Activated naive CD4-positive, alpha-beta T cell treated with Interleukin-2 at 50 U/mL for 16 hours (primary cell): ENCODE measurements around the gene NME9.

ENCODE experiments used
- DNase-seq: peaks from one replicate; pipeline ENCODE4 v3.0.0-alpha.2; 2020

NME9 gene

GRCh38 chr3:138361561-138361971 is 31.9 kb upstream of the NME9 start:
- DNase-seq: no peak

- DNase-seq: no peak
These were observed 31.3 kb upstream of the NME9 start for GRCh38 chr3:138360869-138361525.

- DNase-seq: no peak
These were observed 30.5 kb upstream of the NME9 start for GRCh38 chr3:138359919-138360868.

- no peak for DNase-seq
These were observed 29.7 kb upstream of the NME9 start for GRCh38 chr3:138359148-138359918.

DNA sequence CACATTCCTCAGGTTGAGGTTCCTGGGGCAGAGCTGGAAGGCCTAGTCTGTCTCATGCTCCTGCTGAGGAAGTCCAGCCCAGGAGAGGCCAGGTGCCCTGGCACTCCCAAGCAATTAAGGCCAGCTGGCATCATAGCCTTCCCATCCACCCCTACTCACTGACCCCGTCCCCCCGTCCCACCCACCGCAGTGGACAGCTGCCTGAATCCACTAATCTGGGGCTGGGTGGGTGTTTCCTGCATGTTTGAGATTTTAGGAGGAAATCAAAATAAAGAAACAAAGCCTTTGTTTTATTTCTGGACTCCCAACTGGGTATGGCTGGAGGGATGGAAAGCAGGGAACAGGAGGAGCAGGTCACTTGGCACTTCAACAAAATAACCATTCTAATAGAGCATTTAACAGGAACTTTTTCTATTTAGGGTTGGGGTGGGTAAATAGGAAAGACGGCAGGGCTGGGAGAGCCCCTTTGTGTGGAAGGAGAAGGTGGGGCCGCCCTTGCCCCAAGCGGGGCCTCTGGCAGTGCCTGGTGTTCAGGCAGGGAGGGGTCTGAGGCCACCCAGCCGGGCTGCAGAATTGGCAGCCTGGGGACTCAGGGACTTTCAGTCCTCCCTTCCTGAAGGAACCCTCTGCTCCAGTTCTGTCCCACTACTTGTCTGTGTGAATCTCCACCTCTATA is 27.2 kb upstream of the NME9 start:
- no peak for DNase-seq

- no peak for DNase-seq
These were observed 25.4 kb upstream of the NME9 start for GRCh38 chr3:138355071-138355470.

DNA sequence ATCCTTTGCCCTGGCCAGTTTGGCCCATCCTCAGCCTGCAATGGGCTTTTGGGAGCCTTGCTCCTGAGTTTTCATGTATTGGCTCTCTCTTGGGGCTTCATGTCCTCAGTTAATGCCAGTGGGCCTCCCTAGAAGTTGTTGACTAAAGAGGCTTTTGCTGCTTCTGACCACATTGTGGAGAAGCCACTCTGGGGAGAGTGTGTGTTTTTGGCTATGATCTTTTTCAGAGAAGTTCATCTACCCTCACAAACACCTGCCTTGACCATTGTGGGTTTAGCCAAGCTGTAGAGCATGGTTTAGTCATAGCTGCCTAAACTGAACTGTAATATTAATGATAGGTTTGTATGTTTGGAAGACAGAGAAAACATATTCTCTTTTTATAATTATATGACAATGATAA is 24.7 kb upstream of the NME9 start:
- DNase-seq: no peak

DNA sequence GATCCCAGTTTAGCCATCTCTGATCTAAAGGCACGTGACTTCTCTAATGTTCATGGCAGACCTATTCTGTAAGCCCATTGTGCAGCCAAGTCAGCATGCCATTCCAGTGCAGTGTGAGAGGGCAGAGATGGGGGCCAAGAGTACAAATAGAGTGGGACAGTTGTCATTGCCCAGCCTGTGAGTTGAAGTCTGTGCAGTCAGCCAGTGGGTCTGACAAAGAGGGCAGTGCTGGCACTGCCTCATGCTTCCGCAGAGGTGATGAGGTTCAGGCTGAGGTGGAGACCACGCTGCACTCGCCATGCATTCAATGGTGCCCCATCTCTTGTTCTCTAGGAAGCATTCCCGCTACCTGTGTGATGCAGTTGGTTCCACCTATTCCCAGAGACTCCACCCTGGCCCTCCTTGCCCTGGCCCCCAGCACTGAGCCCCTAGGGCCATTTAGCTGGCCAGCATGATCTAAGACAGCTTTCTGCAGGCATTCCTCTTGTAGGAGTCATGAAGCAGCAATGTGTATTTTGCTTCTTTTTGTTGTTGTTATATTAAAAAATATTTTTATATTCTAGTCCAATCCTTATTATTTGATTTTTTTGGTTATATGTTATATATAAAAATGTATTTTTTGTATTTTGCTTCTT is 22.4 kb upstream of the NME9 start:
- no peak for DNase-seq

DNA sequence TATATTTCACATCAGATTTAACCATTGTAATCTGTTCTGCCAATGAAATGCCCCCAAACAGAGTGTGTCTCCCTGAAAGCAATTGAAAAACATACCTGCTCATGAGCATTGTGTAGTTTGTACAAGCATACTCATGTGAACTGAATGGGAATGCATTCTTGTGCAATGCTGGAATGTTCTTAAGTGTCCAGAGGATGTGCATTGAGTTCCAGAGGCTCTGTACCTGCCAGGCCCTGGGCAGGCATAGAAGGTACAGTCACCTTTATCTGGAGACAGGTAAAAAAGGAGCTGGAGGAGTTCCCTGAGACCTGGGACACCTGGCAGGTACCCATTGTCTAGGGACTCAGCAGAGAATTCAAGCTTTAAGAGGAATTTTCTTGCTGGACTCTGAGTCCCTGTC is 21.5 kb upstream of the NME9 start:
- DNase-seq: no peak

DNA sequence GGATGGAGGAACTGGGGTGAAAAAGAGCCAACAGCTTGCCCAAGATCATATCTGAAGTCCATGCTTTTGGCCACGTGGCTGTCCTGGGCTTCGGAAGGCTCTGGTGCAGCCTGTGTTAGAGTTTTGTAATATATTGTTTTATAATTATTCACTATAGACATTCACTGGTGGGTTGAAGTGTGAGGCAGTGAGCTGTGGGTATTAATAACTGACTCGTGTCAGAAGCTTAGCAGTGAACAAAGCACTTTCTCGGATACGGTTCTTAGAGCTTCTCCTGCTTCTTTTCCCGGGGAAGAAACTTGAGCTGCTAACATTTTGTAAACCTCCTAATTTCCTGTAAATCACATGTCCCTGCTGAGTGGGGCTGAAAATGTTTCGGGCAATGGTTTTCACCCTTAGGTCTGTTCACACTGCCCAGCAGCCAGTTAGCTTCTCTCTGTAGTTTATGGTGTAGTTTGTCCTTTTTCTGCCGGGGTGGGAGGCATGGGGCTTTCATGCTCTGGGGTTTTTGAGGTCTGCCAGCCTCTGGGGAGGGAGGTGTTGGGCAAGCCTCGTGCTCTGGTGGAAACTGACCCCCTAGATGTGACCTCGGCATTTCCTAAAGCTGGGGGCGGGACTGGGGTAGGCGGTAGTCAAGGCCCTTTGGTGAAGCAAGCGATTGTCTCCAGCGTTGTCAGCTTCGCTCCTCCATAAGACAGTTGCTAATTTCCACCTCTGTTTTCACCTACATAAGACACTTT is 20.4 kb upstream of the NME9 start:
- DNase-seq: no peak

- no peak for DNase-seq
These were observed 19.4 kb upstream of the NME9 start for GRCh38 chr3:138348754-138349739.

- DNase-seq: peak; percentile 13
These were observed 18.5 kb upstream of the NME9 start, which contains the start of gene MRAS for GRCh38 chr3:138347960-138348753. TSS of gene MRAS (plus strand) at chr3:138348579. CDS start at chr3:138372884, 24,305 bp downstream.

- no peak for DNase-seq
These were observed 15.1 kb upstream of the NME9 start for GRCh38 chr3:138344754-138345153.

- no peak for DNase-seq
These were observed 10.9 kb upstream of the NME9 start for GRCh38 chr3:138340511-138340910.

DNA sequence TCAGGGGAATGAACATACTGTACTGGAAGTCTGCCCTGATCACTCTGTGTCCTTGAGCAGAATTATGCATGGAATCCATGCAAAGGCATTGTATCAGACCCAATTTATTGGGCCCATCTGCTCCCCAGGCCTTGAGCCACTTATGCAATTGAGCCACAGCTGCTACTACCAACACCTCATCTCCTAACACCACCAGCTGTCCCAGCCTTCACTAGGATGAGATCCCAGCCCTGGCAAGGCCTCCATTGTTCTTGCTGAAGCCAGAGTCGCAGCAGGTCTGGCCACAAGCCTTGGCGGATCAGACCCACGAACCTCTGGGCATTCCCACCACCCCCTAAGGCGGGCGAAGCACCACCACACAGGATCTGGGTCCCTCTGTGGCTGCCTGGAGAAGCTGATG is 9.2 kb upstream of the NME9 start:
- no peak for DNase-seq

DNA sequence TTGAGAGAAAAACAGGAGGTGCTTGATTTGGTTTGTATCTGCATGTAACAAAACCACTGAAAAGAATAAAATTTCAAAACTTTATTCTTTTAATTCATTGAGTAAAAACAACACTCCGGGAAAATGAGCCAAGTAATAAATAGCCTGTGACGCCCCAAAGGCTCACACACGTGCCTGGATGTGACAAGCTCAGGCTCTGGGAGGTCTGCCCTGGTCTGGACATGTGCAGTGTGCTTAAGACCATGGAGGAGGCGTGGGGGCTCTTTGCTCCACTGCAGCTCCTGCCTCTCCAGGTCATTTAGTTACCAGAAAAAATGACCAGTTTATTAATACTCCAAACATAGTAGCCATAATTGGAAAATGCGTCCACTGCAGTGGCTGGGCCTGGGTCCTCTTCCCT is 8.6 kb upstream of the NME9 start:
- no peak for DNase-seq

DNA sequence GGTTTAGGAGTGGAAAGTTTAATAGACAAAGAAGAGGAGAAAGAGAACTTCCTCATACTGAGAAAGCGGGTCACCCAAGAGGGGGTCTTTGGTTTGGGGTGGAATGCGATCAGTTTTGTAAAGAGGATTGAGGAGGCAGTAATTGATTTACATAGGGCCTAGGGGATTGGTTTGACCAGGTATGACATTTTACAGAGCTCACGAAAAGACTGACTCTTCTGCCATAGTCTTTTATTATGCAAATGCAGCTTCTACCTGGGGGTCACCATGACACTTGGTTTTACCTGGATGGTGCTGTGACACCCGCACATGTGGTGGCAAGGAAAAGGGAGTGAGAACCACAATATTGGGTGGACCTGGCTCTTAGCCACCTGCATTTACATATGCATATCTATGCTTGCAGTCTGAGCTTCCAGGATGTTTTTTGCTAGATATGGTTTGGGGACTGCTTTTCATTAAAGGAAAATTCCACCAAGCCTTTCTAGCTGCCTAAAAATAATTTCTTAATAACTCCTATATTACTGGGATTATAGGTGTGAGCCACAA is 6.9 kb upstream of the NME9 start:
- no peak for DNase-seq

- no peak for DNase-seq
These were observed 5.0 kb upstream of the NME9 start for GRCh38 chr3:138334608-138335007.

DNA sequence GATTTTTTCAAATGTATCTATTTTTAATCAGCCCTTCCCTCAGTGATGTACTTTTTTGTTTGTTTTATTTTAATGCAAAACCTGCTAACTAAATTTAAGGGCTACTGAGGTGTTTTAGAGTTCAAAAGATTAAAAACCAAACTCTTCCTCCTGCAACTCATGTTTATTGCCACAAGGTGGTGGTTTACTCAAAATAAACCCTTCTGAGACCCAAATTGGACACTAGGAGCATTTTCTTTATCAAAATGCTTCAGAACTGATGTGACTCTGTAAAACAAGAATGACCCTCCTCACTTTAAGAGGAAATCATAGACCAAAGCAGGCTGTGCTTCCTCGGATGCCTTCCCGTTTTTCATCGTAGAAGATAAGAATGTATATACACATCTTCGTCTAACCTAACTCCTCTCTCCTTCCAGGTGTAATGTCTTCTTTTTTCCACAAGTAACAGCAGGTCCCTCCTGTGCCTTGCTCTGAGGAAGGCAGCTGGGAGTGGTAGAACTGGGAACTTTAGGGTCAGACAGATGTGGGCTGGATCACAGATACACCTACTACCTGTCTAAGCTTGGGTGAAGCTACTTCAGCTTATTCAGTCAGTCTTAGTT is 2.9 kb upstream of the NME9 start:
- no peak for DNase-seq
